Stimulated activated CD4-positive, alpha-beta T cell treated with anti-CD3 and anti-CD28 coated beads, Interleukin-4, amount 100 ng/mL, for 1 hour (primary cell): ENCODE data around the gene PITX2.

ENCODE experiments used
- DNase-seq: peaks from one replicate; pipeline ENCODE4 v3.0.0-alpha.2; 2020

The PITX2 gene

DNA sequence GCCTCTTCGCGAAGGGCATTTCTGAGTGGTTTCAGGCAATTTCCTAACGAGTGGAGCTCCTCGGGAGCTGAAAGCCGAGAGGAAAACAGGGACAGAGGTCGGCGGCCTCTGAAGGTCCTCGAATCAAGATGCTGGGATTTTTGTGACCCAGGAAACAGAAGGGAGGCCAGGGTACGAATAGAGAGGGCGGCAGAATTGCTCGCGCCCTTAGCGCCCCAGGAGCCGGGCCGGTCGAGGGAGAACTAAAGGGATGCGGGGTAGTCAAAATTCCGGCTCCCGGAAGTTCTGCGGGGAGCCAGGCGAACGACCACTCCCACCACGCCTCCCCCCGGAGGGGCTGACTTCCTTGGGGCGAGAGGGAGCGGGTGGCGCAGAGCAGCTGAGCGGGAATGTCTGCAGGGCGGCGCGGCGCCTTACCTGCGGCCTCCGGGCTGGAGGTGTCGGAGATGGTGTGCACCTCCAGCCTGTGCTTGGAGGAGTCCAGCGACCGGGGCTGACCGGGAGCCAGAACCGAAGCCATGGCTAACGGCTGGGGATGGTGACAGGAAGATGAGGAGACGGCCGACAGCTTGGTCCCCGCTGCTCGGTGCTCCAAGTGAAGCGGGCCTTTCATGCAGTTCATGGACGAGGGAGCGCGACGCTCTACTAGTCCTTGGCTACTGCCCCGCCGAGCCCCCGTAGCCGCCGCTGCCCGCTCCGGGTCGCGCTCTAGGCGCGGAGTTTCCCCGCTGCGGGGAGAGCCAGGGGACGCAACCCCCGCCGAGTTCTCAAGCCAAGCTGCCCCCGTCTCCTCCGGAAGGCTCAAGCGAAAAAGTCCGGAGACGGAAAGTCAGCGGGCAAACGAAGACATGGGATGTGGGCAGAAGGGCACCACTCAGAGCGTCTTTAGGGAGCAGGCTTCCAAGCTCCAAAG lies 782 bp downstream of the PITX2 start:
- DNase-seq = no peak

DNA sequence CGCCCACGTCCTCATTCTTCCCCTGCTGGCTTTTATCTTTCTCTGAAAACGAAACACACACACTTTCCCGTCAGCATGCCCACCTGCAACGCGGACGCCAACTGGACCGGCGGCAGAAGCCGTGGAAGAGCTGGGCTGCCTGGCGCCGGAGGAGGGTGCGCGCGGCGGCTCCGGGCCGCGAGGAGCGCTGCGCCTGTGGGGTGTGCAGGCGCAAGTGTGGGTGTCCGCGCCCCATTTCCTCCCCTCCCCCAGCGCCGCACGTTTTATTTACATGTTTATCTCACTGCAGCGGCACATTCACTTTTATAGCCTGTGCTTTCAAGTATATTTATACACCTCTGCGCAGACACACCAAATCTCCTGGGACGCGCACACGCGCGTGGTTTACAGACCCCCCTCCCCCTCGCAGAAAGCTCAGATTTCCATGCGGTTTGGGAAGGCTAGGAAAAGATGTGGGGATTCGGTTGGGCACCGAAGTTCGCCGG lies 1.5 kb downstream of the PITX2 start:
- DNase-seq = no peak

DNA sequence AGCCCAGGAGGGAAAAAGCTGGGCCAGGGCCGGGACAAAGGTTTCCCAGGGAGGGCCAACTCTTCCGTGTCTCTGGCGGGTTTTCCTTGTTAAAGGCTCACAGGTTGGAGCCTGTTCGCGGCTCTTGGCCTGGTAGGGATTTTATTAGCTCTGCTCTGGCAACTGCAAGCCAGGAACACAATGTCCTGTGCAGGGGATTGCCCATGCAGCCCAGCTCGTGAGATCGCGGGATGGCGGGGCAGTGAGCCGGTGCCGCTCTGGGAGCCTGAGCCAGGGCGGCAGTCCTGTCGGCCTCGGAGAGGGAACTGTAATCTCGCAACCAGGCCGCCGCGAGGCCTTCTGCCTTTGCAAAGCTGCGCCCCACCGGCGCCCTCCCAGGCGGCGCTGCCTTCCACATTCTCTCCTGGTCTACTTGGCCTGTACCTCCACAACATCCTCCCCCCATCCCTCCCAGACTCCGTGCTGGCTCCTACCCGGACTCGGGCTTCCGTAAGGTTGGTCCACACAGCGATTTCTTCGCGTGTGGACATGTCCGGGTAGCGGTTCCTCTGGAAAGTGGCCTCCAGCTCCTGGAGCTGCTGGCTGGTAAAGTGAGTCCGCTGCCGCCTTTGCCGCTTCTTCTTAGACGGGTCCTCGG lies 2.1 kb downstream of the PITX2 start:
- DNase-seq = no peak

DNA sequence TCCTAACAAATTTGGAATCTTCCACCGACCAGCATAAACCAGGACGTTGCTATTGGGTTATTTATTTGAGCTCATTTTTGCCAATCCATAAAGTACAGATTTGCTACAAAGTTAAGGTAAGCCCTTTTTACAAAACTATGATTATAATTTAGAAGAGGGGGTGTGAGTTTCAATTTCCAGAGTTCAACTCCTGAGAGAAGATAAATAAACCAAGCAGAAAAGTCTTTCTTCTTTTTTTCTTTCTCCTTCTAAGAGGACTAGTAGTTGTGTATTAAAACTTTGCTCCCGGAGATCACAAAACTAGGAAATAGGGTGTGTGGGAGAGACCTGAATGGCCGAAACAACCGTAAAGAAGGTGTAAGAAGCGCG lies 2.6 kb downstream of the PITX2 start:
- DNase-seq = no peak

DNA sequence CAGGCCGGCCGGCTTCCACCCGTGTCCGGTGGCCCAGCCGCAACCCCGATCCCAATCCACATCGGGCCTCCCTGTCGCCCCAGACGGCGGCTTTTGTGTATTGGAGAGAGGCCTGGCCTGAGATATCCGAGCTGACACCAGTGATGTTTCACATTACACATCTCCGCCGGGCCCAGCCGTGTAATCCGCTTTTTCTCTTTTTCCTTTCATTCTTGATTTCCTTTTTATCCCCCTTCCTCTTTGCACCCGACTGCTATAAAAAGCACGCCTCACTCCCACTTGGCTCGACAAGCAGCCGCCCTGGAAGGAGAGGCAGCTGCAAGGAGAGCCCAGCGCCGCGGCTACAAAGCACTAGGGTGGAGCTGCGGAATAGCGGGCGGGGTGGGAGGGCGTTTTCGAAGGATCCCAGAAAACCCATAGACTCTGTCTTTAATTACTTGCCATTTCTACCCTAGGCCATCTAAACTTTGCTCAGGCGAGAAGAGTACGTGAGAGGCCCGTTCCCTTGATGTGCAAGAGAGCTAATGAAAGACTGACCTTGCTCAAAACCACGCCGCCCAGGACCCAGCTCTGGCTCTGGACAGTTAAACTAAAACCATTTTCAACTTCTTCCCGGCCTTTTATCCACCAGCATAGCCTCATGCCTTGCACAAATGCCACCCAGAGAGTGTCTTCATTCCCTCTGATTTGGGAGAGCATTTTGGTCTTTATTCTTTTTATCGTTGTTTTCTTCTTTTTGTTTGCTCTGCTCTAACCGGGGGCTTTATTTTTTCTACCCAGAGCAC lies 3.2 kb downstream of the PITX2 start:
- no peak for DNase-seq

DNA sequence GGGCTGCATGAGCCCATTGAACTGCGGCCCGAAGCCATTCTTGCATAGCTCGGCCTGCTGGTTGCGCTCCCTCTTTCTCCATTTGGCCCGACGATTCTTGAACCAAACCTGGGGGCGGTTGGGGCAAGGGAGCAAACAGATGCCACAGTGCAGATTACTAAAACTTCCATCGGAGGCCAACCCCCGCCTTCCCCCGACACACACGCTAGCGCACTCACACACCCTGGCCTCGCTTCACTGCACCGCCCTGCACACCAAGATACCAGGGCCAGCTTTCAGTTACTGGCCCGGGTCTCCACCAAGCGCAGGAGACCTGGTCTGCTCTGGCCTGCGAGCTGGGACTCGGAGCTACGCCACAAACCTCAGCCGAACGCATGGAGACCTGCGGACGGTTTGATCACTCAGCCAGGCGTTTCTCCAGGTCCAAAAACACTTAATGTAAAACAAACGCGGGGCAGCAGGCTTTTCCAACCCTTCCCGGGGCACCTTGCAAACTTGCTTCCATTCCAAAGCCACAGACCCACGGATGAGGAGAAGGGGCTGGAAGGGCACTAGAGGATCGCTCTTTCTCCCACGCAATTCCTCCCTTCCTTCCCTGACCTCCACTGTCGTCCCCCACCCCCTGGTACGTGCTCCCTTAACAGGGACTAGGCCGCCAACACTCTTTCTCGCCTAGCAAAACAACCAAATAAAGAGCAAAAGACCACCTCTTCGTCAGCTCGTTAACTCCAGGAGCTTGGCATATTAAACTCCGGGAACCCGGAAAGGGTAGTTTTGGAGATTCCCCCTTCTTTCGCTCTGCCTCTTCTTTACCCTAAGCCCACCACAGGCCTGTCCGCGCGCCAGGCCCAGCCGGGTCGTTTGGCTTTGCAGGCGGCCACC lies 4.1 kb downstream of the PITX2 start:
- no peak for DNase-seq

GRCh38 chr4:110617646-110618580 lies 5.0 kb downstream of the PITX2 start:
- DNase-seq = no peak

GRCh38 chr4:110617075-110617640 lies 5.7 kb downstream of the PITX2 start:
- DNase-seq = no peak

GRCh38 chr4:110616238-110617074 lies 6.4 kb downstream of the PITX2 start:
- no peak for DNase-seq

GRCh38 chr4:110615353-110616237 lies 7.3 kb downstream of the PITX2 start:
- no peak for DNase-seq

DNA sequence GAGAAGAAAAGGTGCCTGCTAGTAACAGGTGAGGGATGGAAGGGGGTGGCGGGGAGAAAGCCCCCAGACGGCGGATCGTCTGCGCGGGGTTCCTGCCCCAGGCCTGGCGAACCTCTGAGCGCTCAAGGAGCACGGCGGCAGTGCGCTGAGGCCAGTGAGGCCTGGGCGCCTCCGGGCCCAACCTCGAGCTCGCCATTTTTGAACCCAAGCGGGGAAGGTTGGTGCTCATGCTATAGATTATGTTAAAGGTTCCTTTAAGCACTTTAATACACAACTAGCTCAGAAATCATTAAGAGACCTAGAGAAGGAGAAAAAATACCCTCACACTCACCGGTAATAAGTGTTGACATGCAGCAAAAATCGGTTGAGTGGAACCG lies 7.9 kb downstream of the PITX2 start:
- no peak for DNase-seq

DNA sequence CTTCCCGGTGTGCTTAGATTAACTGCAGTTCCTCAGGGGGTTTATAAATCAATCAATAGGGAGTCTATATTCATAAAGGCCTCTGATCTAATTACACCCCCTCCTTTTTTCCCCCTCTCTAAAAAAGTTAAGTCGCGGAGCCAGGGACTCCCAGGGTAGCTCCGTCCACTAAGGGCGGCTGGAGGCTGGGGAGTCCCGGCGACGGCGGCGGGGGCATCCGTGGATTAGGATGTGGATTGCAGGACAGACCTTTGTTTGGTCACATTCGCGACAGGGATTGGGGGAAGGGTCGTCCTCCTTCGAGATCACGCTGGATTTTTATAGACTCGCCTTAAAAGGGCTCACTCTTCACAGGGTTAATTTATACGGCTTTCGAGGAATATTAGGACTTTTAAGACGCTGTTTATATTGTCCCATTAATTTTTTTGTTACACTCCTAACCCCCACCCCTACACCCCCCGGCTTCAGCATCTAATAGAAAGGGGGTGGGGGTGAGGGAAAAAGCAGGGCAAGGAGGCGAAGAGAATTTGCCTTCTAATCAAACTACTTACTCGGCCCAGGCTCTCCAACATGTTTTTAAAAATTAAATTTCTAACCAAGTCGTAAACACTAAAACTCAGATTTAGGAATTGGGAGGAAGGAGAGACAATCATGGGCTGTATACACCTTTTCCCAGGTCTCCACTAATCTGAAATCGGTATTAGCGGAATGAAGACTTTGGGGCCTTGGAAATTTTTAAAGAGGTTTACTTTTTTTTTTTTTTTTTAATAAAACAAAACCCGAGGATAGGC lies 8.5 kb downstream of the PITX2 start:
- DNase-seq = no peak

DNA sequence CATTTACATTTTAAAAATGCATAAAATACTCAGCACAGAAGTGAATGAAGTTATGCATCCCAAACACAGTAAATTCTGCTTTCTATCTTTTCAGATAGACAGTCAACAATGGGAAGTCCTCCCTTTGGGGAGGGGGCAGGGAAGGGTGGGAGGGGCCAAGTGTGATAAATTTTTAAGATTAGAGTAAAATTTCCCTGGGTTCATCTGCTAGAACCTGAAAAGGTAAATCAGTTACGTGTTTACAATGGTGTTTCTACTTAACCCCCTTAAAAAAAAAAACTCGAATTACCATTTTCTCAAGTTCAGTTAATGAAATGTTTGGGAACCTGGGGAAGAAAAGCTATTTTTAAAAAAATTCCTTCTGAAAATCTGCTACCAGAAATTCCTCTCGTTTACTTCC lies 9.1 kb downstream of the PITX2 start:
- DNase-seq = no peak

DNA sequence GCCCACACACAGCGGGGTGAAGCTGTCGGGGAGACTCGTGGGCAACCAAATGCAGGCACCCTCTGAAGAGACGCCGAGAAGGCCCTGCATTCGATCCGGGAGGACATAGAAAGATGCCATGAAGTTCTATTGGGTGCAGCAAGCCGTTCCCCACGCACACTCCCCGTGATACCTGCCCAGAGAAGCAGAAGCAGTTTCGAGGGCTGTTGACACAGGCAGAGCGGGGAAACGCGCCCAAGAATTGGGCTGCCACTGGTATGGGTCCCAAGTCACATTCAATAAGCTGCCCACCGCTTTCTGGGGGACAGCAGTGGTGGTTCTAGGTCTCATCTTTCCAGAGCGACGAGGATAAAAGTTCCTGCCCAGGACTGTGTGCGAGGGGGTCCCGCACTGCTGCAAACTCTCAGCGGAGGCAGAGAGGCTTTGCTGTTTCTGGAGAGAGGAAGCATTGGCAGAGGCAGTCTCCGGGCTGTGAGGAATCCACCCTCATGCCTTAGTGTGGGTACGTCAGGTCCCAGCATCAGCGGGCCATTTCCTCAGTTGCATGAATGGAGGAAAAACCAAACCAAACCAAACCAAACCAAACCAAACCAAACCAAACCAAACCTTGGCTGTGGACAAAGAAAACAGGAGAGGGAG lies 10.1 kb downstream of the PITX2 start:
- DNase-seq = no peak

DNA sequence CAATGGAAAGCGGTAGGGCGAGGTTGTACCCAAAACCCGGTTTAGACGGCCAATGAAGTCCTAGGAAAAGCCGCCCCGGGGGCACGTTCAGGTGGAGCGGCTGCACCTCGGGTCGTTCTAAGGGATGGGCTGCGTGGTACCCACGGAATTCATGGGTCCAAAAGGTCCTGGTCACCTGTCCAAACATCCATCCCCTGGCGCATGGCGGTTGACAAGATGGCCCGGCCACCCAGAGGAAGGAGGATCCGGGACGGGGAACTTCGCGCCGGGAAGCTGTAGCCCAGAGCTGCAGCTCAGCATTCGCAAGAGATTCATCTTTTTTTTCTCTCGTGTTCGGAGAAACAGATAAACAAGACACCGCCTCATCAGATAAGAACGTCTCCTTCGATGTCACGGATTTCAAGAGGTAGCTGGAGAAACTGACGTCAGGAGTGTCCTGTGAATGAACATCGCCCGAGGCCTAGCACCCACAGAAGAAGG lies 10.9 kb downstream of the PITX2 start:
- no peak for DNase-seq

- no peak for DNase-seq
Measured at GRCh38 chr4:110610940-110611831, 11.7 kb downstream of the PITX2 start.

GRCh38 chr4:110610620-110610939 lies 12.3 kb downstream of the PITX2 start:
- no peak for DNase-seq
